NT2/D1 (cell line): ENCODE results near the gene MYO7A.

Experiments used
- DNase-seq: peaks from one replicate; pipeline ENCODE4 v3.0.0-alpha.2; 2011; ENCODE audit warnings: low read depth, low spot score
- H3K27me3 ChIP-seq: 2 replicates; pipeline ENCODE4 v1.6.0; 2011; ENCODE audit warnings: mild to moderate bottlenecking; ENCODE audit not compliant: insufficient read length, insufficient read depth
- H3K36me3 ChIP-seq: 2 replicates; pipeline ENCODE4 v1.6.1; 2011; ENCODE audit warnings: mild to moderate bottlenecking, low read length, mixed read lengths; ENCODE audit not compliant: insufficient read depth, insufficient read length
- H3K4me1 ChIP-seq: 2 replicates; pipeline ENCODE4 v1.5.1; 2011; ENCODE audit not compliant: insufficient read depth, insufficient read length
- H3K4me3 ChIP-seq: 2 replicates; pipeline ENCODE4 v1.5.1; 2011; ENCODE audit warnings: low read depth; ENCODE audit not compliant: insufficient read length
- H3K9ac ChIP-seq: 2 replicates; pipeline ENCODE4 v1.6.0; 2011; ENCODE audit warnings: low read depth; ENCODE audit not compliant: insufficient read length
- H3K9me3 ChIP-seq: 2 replicates; pipeline ENCODE4 v1.5.1; 2011; ENCODE audit warnings: mild to moderate bottlenecking, low read length; ENCODE audit not compliant: insufficient read depth
- SUZ12 ChIP-seq: IDR thresholded peaks from 2 replicates; pipeline ENCODE4 v1.6.1; 2011; ENCODE audit not compliant: insufficient read length, insufficient read depth; ENCODE audit errors: extremely low read depth
- YY1 ChIP-seq: IDR thresholded peaks from 2 replicates; pipeline ENCODE4 v1.6.1; 2011; ENCODE audit not compliant: insufficient read length, insufficient read depth
- ZNF274 ChIP-seq: IDR thresholded peaks from 2 replicates; pipeline ENCODE4 v1.6.1; 2011; ENCODE audit warnings: mild to moderate bottlenecking, low read depth, low read length

The MYO7A gene

GRCh38 chr11:77259641-77260040, 131.6 kb downstream of the MYO7A start:
- Histone ChIP-seq H3K4me3 (no peak overlapping the region), H3K4me1 (no peaks in the 10 kb centered on the region), H3K9me3 (peaks cover 6% of the 10 kb centered on the region; the same call in 1 of the 2 replicates), H3K9ac (no peak overlapping the region), H3K27me3 (no peaks in the 10 kb centered on the region), H3K36me3 (no peaks in the 10 kb centered on the region)
- TF ChIP-seq ZNF274: no peak
- TF ChIP-seq SUZ12: no peak
- no peak for TF ChIP-seq YY1
- no peak for DNase-seq

GRCh38 chr11:77262803-77263202, 134.8 kb downstream of the MYO7A start:
- TF ChIP-seq YY1: no peak
- TF ChIP-seq ZNF274: no peak
- no peak for TF ChIP-seq SUZ12
- Histone ChIP-seq H3K36me3 (no peaks in the 10 kb centered on the region), H3K4me1 (no peaks in the 10 kb centered on the region), H3K27me3 (no peaks in the 10 kb centered on the region), H3K9ac (no peak overlapping the region), H3K9me3 (peaks cover 6% of the 10 kb centered on the region; the same call in 1 of the 2 replicates), H3K4me3 (no peak overlapping the region)
- no peak for DNase-seq
